ENCODE measurements around the gene ALCAM. TPM values are rescaled to one million over a fixed set of nuclear protein-coding genes. Genes with fewer than 3 reads are reported as not detected.
"Not testable (repeated sequence)": the region's sequence is repeated elsewhere in the genome, so short reads cannot be mapped to it uniquely, and the experiment has no call there.

The ALCAM gene
- total RNA-seq, 1 donor from 2014 or later = 7.8 TPM

DNA sequence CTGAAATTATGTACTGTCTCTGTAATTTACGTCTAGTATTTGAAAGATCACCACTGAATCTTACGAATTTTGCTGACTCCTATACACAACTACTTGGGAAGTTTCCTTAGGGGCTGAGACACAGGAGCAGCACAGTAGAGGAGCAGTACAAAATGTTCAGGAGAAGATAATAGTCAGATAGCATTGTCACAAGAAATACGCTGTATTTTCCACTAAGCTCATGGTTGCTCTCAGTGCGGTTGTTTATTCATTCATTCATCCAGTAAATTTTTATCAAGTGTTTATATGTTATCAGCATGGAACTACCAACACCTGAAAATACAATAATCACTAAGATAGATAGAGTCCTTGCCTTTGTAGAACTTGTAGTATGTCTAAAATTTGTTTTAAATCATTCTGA lies 34.5 kb downstream of the ALCAM start:
- no peak overlapping the region for H3K4me3 ChIP-seq (ENCODE audit: low read length in 3 of 3)
- no peak overlapping the region for H3K9ac ChIP-seq (ENCODE audit: low read depth in 1 of 3, low read length in 3 of 3)
- no peaks in the 10 kb centered on the region for H3K9me3 ChIP-seq (ENCODE audit: control insufficient read depth in 3 of 3, low read length in 3 of 3)
- no peaks in the 10 kb centered on the region for H3K36me3 ChIP-seq (ENCODE audit: control insufficient read depth in 3 of 3, insufficient read depth in 3 of 3, low read length in 3 of 3)
- H3K27ac ChIP-seq (ENCODE audit: low read depth, low read length) = no peak overlapping the region
- H3K4me1 ChIP-seq (ENCODE audit: control insufficient read depth in 3 of 3, insufficient read depth in 3 of 3, low read length in 3 of 3) = no peaks in the 10 kb centered on the region
- H3K27me3 ChIP-seq (ENCODE audit: control insufficient read depth in 3 of 3, insufficient read depth in 3 of 3, low read length in 3 of 3) = no peaks in the 10 kb centered on the region

DNA sequence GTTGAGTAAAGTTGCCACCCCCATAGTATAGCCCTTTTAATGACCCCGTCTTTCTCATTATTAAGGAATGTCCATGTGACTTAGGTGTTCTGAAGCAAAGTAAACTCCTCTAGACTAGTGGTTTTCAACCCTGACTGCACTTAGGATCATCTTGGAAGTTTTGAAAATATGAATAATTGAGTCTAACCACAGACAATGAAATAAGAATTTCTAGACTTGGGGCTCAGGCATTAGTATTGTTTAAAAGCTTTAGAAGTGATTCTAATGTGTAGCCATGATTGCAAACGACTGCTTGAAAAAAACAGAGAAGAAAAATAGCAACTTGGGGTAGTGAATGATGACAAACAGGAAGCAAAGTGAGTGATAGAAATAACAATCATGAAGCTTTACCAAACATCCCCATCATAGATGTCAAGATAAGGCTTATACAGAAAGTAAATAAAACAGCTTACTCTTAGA lies 35.0 kb downstream of the ALCAM start:
- no peak overlapping the region for H3K27ac ChIP-seq (ENCODE audit: low read depth, low read length)
- no peaks in the 10 kb centered on the region for H3K36me3 ChIP-seq (ENCODE audit: control insufficient read depth in 3 of 3, insufficient read depth in 3 of 3, low read length in 3 of 3)
- no peak overlapping the region for H3K4me3 ChIP-seq (ENCODE audit: low read length in 3 of 3)
- H3K9me3 ChIP-seq (ENCODE audit: control insufficient read depth in 3 of 3, low read length in 3 of 3) = no peaks in the 10 kb centered on the region
- H3K27me3 ChIP-seq (ENCODE audit: control insufficient read depth in 3 of 3, insufficient read depth in 3 of 3, low read length in 3 of 3) = no peaks in the 10 kb centered on the region
- no peaks in the 10 kb centered on the region for H3K4me1 ChIP-seq (ENCODE audit: control insufficient read depth in 3 of 3, insufficient read depth in 3 of 3, low read length in 3 of 3)
- H3K9ac ChIP-seq (ENCODE audit: low read depth in 1 of 3, low read length in 3 of 3) = no peak overlapping the region

DNA sequence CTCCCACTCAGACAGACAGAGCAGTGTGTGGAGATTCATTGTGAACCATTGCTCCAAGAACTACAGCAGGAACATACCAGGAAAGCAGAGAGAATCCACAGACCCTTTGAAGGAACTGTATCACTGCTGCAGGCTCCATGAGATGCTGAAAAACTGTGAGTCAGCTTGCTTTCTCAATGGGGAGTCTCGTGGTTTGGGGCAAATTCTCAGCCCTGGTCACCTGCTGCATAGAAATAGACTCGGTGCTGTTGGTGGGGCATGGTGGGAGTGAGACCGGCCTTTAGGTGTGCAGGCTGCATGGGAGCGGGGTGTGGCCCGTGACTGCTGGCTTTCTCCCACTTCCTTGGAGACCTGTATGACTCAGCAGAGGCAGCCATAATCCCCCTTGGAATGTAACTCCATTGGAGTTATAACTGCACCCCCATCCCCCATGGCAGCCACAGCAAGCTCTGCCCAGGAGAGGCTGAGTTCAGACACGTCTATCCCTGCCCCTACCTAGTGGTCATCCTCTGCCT lies 35.6 kb downstream of the ALCAM start:
- no peak overlapping the region for H3K4me3 ChIP-seq (ENCODE audit: low read length in 3 of 3)
- H3K4me1 ChIP-seq (ENCODE audit: control insufficient read depth in 3 of 3, insufficient read depth in 3 of 3, low read length in 3 of 3) = no peaks in the 10 kb centered on the region
- no peaks in the 10 kb centered on the region for H3K9me3 ChIP-seq (ENCODE audit: control insufficient read depth in 3 of 3, low read length in 3 of 3)
- H3K27me3 ChIP-seq (ENCODE audit: control insufficient read depth in 3 of 3, insufficient read depth in 3 of 3, low read length in 3 of 3) = no peaks in the 10 kb centered on the region
- no peak overlapping the region for H3K27ac ChIP-seq (ENCODE audit: low read depth, low read length)
- H3K9ac ChIP-seq (ENCODE audit: low read depth in 1 of 3, low read length in 3 of 3) = no peak overlapping the region
- no peaks in the 10 kb centered on the region for H3K36me3 ChIP-seq (ENCODE audit: control insufficient read depth in 3 of 3, insufficient read depth in 3 of 3, low read length in 3 of 3)

DNA sequence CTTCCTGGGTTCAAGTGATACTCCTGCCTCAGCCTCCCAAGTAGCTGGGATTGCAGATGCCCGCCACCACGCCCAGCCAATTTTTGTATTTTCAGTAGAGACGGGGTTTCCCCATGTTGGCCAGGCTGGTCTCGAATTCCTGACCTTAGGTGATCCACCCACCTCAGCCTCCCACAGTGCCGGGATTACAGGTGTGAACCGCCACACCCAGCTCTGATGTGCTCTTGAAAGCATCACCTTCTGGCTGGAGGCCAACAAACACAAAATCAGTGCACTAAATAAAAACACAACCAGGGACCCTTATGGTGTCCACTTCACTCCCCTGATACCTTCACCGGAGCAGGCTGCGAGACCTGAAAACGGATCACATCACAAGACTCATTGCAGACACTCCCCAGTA lies 36.3 kb downstream of the ALCAM start:
- not testable (repeated sequence) for H3K4me1 ChIP-seq (ENCODE audit: control insufficient read depth in 3 of 3, insufficient read depth in 3 of 3, low read length in 3 of 3); H3K27me3 ChIP-seq (ENCODE audit: control insufficient read depth in 3 of 3, insufficient read depth in 3 of 3, low read length in 3 of 3); H3K36me3 ChIP-seq (ENCODE audit: control insufficient read depth in 3 of 3, insufficient read depth in 3 of 3, low read length in 3 of 3); H3K9me3 ChIP-seq (ENCODE audit: control insufficient read depth in 3 of 3, low read length in 3 of 3); H3K27ac ChIP-seq (ENCODE audit: low read depth, low read length); H3K4me3 ChIP-seq (ENCODE audit: low read length in 3 of 3); H3K9ac ChIP-seq (ENCODE audit: low read depth in 1 of 3, low read length in 3 of 3)

DNA sequence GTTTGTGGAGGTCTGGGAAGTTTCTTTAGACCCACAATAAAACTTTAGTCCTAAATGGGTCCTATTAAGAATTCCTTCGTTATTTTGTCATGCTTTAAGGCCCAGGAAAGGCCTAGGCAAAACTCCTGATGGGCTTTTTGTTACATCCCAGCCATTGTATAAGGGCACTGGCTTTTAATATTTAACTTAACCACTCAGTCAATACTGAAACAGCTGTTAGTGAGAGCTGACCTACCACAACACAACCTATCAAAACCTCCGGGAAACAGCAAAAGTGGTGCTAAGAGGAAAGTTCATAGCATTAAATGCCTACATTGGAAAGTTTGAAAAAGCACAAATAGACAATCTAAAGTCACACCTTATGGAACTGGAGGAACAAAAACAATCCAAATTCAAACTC lies 39.6 kb downstream of the ALCAM start:
- H3K9ac ChIP-seq (ENCODE audit: low read depth in 1 of 3, low read length in 3 of 3) = no peak overlapping the region
- H3K27me3 ChIP-seq (ENCODE audit: control insufficient read depth in 3 of 3, insufficient read depth in 3 of 3, low read length in 3 of 3) = no peaks in the 10 kb centered on the region
- no peak overlapping the region for H3K27ac ChIP-seq (ENCODE audit: low read depth, low read length)
- no peaks in the 10 kb centered on the region for H3K36me3 ChIP-seq (ENCODE audit: control insufficient read depth in 3 of 3, insufficient read depth in 3 of 3, low read length in 3 of 3)
- no peak overlapping the region for H3K4me3 ChIP-seq (ENCODE audit: low read length in 3 of 3)
- H3K9me3 ChIP-seq (ENCODE audit: control insufficient read depth in 3 of 3, low read length in 3 of 3) = no peaks in the 10 kb centered on the region
- no peaks in the 10 kb centered on the region for H3K4me1 ChIP-seq (ENCODE audit: control insufficient read depth in 3 of 3, insufficient read depth in 3 of 3, low read length in 3 of 3)

DNA sequence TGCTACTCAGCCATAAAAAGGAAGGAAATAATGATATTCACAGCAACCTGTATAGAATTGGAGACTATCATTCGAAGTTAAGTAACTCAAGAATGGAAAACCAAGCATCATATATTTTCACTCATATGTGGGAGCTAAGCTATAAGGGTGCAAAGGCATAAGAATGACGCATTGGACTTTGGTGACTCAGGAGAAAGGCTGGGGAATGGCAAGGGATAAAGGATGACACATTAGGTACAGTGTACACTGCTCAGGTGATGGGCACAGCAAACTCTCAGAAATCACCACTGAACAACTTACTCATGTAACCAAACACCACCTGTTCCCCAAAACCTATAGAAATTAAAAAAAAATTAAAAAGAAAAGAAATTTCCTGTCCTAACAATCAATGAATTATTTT lies 42.7 kb downstream of the ALCAM start:
- H3K27me3 ChIP-seq (ENCODE audit: control insufficient read depth in 3 of 3, insufficient read depth in 3 of 3, low read length in 3 of 3) = no peaks in the 10 kb centered on the region

DNA sequence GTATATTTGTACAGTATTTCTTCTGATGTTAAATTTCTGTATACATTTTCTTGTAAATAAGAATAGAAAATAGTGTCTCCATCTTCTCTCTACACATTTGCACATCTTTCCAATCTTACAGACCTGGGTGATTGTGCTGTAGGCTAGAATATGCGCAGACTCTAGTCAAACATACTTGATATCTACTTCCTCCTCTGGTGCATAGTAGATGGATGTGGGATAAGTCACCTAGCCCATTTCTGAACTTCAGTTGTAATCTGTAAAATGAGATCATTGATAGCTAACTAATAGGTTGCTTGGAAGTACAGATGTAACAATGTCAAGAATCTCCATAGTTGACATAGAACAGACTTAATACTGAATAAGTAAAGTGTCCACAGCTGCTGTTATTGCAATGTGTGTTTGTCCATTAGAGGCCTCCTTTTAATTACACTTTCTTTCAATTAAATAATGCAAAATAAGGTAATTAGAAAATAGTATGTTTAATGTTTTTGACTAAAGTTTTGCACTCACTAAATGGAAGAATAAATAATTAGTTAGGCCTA lies 46.7 kb downstream of the ALCAM start:
- Histone ChIP-seq H3K27me3 (ENCODE audit: control insufficient read depth in 3 of 3, insufficient read depth in 3 of 3, low read length in 3 of 3) (no peaks in the 10 kb centered on the region), H3K27ac (ENCODE audit: low read depth, low read length) (no peak overlapping the region), H3K36me3 (ENCODE audit: control insufficient read depth in 3 of 3, insufficient read depth in 3 of 3, low read length in 3 of 3) (no peaks in the 10 kb centered on the region), H3K9me3 (ENCODE audit: control insufficient read depth in 3 of 3, low read length in 3 of 3) (no peaks in the 10 kb centered on the region), H3K9ac (ENCODE audit: low read depth in 1 of 3, low read length in 3 of 3) (no peak overlapping the region), H3K4me1 (ENCODE audit: control insufficient read depth in 3 of 3, insufficient read depth in 3 of 3, low read length in 3 of 3) (no peaks in the 10 kb centered on the region), H3K4me3 (ENCODE audit: low read length in 3 of 3) (no peak overlapping the region)

More for the DNA sequence above, 42.7 kb downstream of the ALCAM start:
- H3K9me3 ChIP-seq (ENCODE audit: control insufficient read depth in 3 of 3, low read length in 3 of 3) = no peaks in the 10 kb centered on the region
- no peaks in the 10 kb centered on the region for H3K36me3 ChIP-seq (ENCODE audit: control insufficient read depth in 3 of 3, insufficient read depth in 3 of 3, low read length in 3 of 3)
- H3K9ac ChIP-seq (ENCODE audit: low read depth in 1 of 3, low read length in 3 of 3) = no peak overlapping the region
- H3K4me1 ChIP-seq (ENCODE audit: control insufficient read depth in 3 of 3, insufficient read depth in 3 of 3, low read length in 3 of 3) = no peaks in the 10 kb centered on the region
- H3K27ac ChIP-seq (ENCODE audit: low read depth, low read length) = no peak overlapping the region
- no peak overlapping the region for H3K4me3 ChIP-seq (ENCODE audit: low read length in 3 of 3)

DNA sequence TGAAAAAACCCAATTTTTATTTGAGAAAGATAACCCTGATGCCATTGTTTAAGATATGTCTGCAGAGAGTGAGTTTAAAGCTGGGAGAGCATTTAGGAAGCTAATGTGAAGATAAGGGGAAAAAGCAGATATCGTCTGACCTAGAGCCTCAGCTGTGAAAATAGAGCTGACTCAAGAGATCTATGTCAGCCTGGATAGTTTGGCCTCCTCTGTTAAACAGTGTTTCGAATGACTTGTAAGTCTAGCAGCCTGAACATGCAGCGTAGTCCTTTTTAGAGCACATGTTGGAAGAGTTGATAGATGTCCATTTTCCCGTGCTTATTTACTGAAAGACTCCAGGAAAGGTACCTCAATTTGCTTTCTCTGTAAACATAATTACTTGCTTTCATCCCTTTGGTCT lies 48.1 kb downstream of the ALCAM start:
- no peaks in the 10 kb centered on the region for H3K27me3 ChIP-seq (ENCODE audit: control insufficient read depth in 3 of 3, insufficient read depth in 3 of 3, low read length in 3 of 3)
- no peaks in the 10 kb centered on the region for H3K36me3 ChIP-seq (ENCODE audit: control insufficient read depth in 3 of 3, insufficient read depth in 3 of 3, low read length in 3 of 3)
- H3K4me1 ChIP-seq (ENCODE audit: control insufficient read depth in 3 of 3, insufficient read depth in 3 of 3, low read length in 3 of 3) = no peaks in the 10 kb centered on the region
- H3K27ac ChIP-seq (ENCODE audit: low read depth, low read length) = no peak overlapping the region
- no peak overlapping the region for H3K9ac ChIP-seq (ENCODE audit: low read depth in 1 of 3, low read length in 3 of 3)
- H3K9me3 ChIP-seq (ENCODE audit: control insufficient read depth in 3 of 3, low read length in 3 of 3) = no peaks in the 10 kb centered on the region
- no peak overlapping the region for H3K4me3 ChIP-seq (ENCODE audit: low read length in 3 of 3)

DNA sequence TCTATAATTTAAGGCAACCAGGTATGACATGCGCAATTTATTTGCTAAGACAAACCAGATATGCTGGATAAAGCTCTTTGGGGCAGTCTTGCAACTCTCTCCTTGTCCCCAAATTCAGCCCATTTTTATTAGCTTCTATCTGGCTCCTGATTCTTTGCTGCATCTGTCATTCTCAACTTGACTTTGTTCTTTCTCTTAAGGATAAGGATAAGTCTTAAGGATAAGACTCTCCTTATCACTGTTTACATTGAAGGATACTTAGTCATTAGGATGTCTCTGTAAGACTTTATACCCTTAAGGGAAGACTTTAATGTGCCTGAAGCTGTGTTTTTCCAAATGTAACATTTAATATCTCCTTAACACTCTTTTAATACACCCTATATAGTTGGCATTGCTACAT lies 49.2 kb downstream of the ALCAM start:
- Histone ChIP-seq H3K9me3 (ENCODE audit: control insufficient read depth in 3 of 3, low read length in 3 of 3) (no peaks in the 10 kb centered on the region), H3K27me3 (ENCODE audit: control insufficient read depth in 3 of 3, insufficient read depth in 3 of 3, low read length in 3 of 3) (no peaks in the 10 kb centered on the region), H3K4me1 (ENCODE audit: control insufficient read depth in 3 of 3, insufficient read depth in 3 of 3, low read length in 3 of 3) (no peaks in the 10 kb centered on the region), H3K36me3 (ENCODE audit: control insufficient read depth in 3 of 3, insufficient read depth in 3 of 3, low read length in 3 of 3) (no peaks in the 10 kb centered on the region), H3K9ac (ENCODE audit: low read depth in 1 of 3, low read length in 3 of 3) (no peak overlapping the region), H3K27ac (ENCODE audit: low read depth, low read length) (no peak overlapping the region), H3K4me3 (ENCODE audit: low read length in 3 of 3) (no peak overlapping the region)

DNA sequence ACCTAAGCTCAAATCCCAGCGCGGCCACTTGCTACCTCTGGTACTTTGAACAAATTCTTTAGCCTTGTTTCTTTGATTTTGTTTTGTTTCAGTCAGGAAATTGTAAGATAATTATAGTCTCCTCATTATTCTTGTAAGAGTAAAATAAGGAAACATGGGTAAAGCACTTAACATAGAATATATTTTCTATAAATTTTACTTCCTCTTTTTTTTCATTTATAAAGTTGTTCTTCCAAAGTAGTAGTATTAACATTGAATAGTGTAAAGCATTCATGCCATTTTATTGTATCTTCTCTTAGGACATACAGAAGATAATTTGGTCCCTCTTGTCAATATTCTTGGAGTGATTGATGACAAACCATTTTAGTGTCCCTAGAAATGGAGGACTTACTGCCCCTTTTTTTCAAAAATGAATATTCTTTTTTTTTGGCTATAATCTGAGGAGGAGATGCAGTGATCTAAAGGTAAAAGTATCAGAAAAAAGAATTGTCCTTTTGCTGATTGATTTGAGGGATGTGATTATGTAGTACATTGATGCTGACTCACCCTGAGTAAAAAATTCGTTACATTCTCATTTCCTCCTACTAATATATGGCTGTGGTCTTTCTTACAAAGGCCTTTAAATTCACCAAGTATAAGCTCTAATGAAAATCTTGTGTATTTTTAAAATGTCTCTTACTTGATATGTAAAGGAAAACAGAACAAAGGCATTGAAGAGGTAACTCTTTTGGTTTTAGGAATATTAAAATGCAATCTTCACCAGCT lies 51.0 kb downstream of the ALCAM start:
- no peaks in the 10 kb centered on the region for H3K9me3 ChIP-seq (ENCODE audit: control insufficient read depth in 3 of 3, low read length in 3 of 3)
- no peak overlapping the region for H3K9ac ChIP-seq (ENCODE audit: low read depth in 1 of 3, low read length in 3 of 3)
- H3K4me3 ChIP-seq (ENCODE audit: low read length in 3 of 3) = no peak overlapping the region
- H3K27me3 ChIP-seq (ENCODE audit: control insufficient read depth in 3 of 3, insufficient read depth in 3 of 3, low read length in 3 of 3) = no peaks in the 10 kb centered on the region
- no peaks in the 10 kb centered on the region for H3K4me1 ChIP-seq (ENCODE audit: control insufficient read depth in 3 of 3, insufficient read depth in 3 of 3, low read length in 3 of 3)
- no peak overlapping the region for H3K27ac ChIP-seq (ENCODE audit: low read depth, low read length)
- H3K36me3 ChIP-seq (ENCODE audit: control insufficient read depth in 3 of 3, insufficient read depth in 3 of 3, low read length in 3 of 3) = no peaks in the 10 kb centered on the region
